ENCODE measurements around the gene EPHA8.

EPHA8 gene

GRCh38 chr1:22543679-22544078 lies 19.6 kb upstream of the EPHA8 start:
- TF ChIP-seq MYC (IDR thresholded peaks at IDR 0.05; ENCODE audit: low read depth, low read length) (no peak), POLR2A (IDR thresholded peaks at IDR 0.05; ENCODE audit: extremely low read depth, insufficient read length) (no peak), CTCF (IDR thresholded peaks at IDR 0.05; ENCODE audit: low read depth, low read length) (no peak), MAX (IDR thresholded peaks at IDR 0.05; ENCODE audit: low read depth, low read length) (no peak)
- no peak overlapping the region for H3K4me3 ChIP-seq (ENCODE audit: low read depth, low read length)
- no peak for DNase-seq (ENCODE audit: low read depth)

- H3K4me3 ChIP-seq (ENCODE audit: low read depth, low read length): no peak overlapping the region
- TF ChIP-seq POLR2A (IDR thresholded peaks at IDR 0.05; ENCODE audit: extremely low read depth, insufficient read length) (no peak), CTCF (IDR thresholded peaks at IDR 0.05; ENCODE audit: low read depth, low read length) (no peak), MYC (IDR thresholded peaks at IDR 0.05; ENCODE audit: low read depth, low read length) (no peak), MAX (IDR thresholded peaks at IDR 0.05; ENCODE audit: low read depth, low read length) (no peak)
- DNase-seq (ENCODE audit: low read depth): no peak
Observed at GRCh38 chr1:22544606-22545005, 18.7 kb upstream of the EPHA8 start.

GRCh38 chr1:22545141-22545540 lies 18.1 kb upstream of the EPHA8 start:
- no peak overlapping the region for H3K4me3 ChIP-seq (ENCODE audit: low read depth, low read length)
- TF ChIP-seq CTCF (IDR thresholded peaks at IDR 0.05; ENCODE audit: low read depth, low read length) (no peak), POLR2A (IDR thresholded peaks at IDR 0.05; ENCODE audit: extremely low read depth, insufficient read length) (no peak), MYC (IDR thresholded peaks at IDR 0.05; ENCODE audit: low read depth, low read length) (no peak), MAX (IDR thresholded peaks at IDR 0.05; ENCODE audit: low read depth, low read length) (no peak)
- DNase-seq (ENCODE audit: low read depth): no peak

- TF ChIP-seq POLR2A (IDR thresholded peaks at IDR 0.05; ENCODE audit: extremely low read depth, insufficient read length) (no peak), MYC (IDR thresholded peaks at IDR 0.05; ENCODE audit: low read depth, low read length) (no peak), CTCF (IDR thresholded peaks at IDR 0.05; ENCODE audit: low read depth, low read length) (no peak), MAX (IDR thresholded peaks at IDR 0.05; ENCODE audit: low read depth, low read length) (no peak)
- no peak for DNase-seq (ENCODE audit: low read depth)
- no peak overlapping the region for H3K4me3 ChIP-seq (ENCODE audit: low read depth, low read length)
Observed at GRCh38 chr1:22547186-22547817, 16.0 kb upstream of the EPHA8 start.

- no peak overlapping the region for H3K4me3 ChIP-seq (ENCODE audit: low read depth, low read length)
- no peak for DNase-seq (ENCODE audit: low read depth)
- no peak for TF ChIP-seq MAX (IDR thresholded peaks at IDR 0.05; ENCODE audit: low read depth, low read length)
- TF ChIP-seq MYC (IDR thresholded peaks at IDR 0.05; ENCODE audit: low read depth, low read length): no peak
- no peak for TF ChIP-seq POLR2A (IDR thresholded peaks at IDR 0.05; ENCODE audit: extremely low read depth, insufficient read length)
- no peak for TF ChIP-seq CTCF (IDR thresholded peaks at IDR 0.05; ENCODE audit: low read depth, low read length)
Observed at GRCh38 chr1:22547818-22548462, 15.3 kb upstream of the EPHA8 start.

Data from NB4 (cell line).